Fibroblast of the aortic adventitia (primary cell): ENCODE measurements around the gene UNC5A. TPM values are rescaled to one million over a fixed set of nuclear protein-coding genes. Genes with fewer than 3 reads are reported as not detected.

Experiments
- DNase-seq: peaks from one replicate; pipeline ENCODE4 v3.0.0-alpha.2; 2010; ENCODE audit warnings: low read depth
- H3K4me3 ChIP-seq: 2 replicates; pipeline ENCODE4 v1.5.1; 2011; ENCODE audit warnings: low read depth, mild to moderate bottlenecking, control low read depth, low read length, moderate library complexity
- CTCF ChIP-seq: IDR thresholded peaks from 2 replicates; pipeline ENCODE4 v1.5.1; 2011; ENCODE audit warnings: mild to moderate bottlenecking, low read length, control low read depth, inconsistent platforms; ENCODE audit not compliant: insufficient read depth
- total RNA-seq: library from RNA; depleted of rRNA; stranded (reverse); fragments of >200 nt; gene quantifications from 2 replicates; pipeline ENCODE4 v1.2.3, GENCODE V29; 2012; ENCODE audit warnings: low replicate concordance

The UNC5A gene
- total RNA-seq, 1 donor = not detected

- TF ChIP-seq CTCF = no peak
- no peak for DNase-seq
- no peak overlapping the region for H3K4me3 ChIP-seq
Observed at GRCh38 chr5:176888865-176889165, 78.5 kb downstream of the UNC5A start.

- no peak overlapping the region for H3K4me3 ChIP-seq
- TF ChIP-seq CTCF = no peak
- no peak for DNase-seq
Observed at GRCh38 chr5:176889321-176890280, 79.2 kb downstream of the UNC5A start.

- DNase-seq = no peak
- TF ChIP-seq CTCF = no peak
Observed at GRCh38 chr5:176890455-176891330, 80.3 kb downstream of the UNC5A start.

GRCh38 chr5:176891331-176891958 lies 81.1 kb downstream of the UNC5A start:
- H3K4me3 ChIP-seq = no peak overlapping the region
- no peak for TF ChIP-seq CTCF
- no peak for DNase-seq

More at GRCh38 chr5:176890455-176891330, 80.3 kb downstream of the UNC5A start:
- H3K4me3 ChIP-seq = no peak overlapping the region

- DNase-seq = no peak
- TF ChIP-seq CTCF = no peak
- no peak overlapping the region for H3K4me3 ChIP-seq
Observed at GRCh38 chr5:176892663-176893062, 82.3 kb downstream of the UNC5A start.

GRCh38 chr5:176894298-176894697 lies 83.9 kb downstream of the UNC5A start:
- DNase-seq = no peak
- H3K4me3 ChIP-seq = no peak overlapping the region
- no peak for TF ChIP-seq CTCF
